Liver (tissue), 9 donors: Measurements from ENCODE around the gene SERPINH1. TPM values are rescaled to one million over a fixed set of nuclear protein-coding genes. Genes with fewer than 3 reads are reported as not detected.
A peak's percentile ranks its signal among the peaks of the same experiment; 100 is the strongest.

ENCODE experiments used
- DNase-seq: peaks from one replicate; pipeline ENCODE4 v3.0.0-alpha.2; 2017; ENCODE audit warnings: low spot score
- H3K27ac ChIP-seq, 2 donors: one replicate each; pipeline ENCODE4 v1.7.0; 2013; ENCODE audit warnings: inconsistent platforms in 2 of 2, low read length in 2 of 2, control low read depth in 1 of 2, low read depth in 1 of 2, mild to moderate bottlenecking in 1 of 2
- H3K27me3 ChIP-seq, 4 donors: one replicate each; pipeline versions ENCODE4 v1.6.1 to v1.7.0; 2013; ENCODE audit warnings: low read length in 3 of 4, inconsistent platforms in 1 of 4, mild to moderate bottlenecking in 1 of 4, moderate library complexity in 1 of 4; ENCODE audit not compliant: control insufficient read depth in 4 of 4, insufficient read depth in 4 of 4
- H3K36me3 ChIP-seq, 4 donors: one replicate each; pipeline versions ENCODE4 v1.6.1 to v1.7.0; 2013; ENCODE audit warnings: low read length in 3 of 4, mild to moderate bottlenecking in 3 of 4, low read depth in 1 of 4, moderate library complexity in 1 of 4; ENCODE audit not compliant: control insufficient read depth in 4 of 4, insufficient read depth in 3 of 4
- H3K4me1 ChIP-seq, 4 donors: one replicate each; pipeline versions ENCODE4 v1.6.1 to v1.7.0; 2013; ENCODE audit warnings: low read length in 3 of 4, mild to moderate bottlenecking in 3 of 4, moderate library complexity in 1 of 4; ENCODE audit not compliant: control insufficient read depth in 4 of 4, insufficient read depth in 4 of 4
- H3K4me3 ChIP-seq, 3 donors: one replicate each; pipeline versions ENCODE4 v1.6.1 to v1.7.0; 2013; ENCODE audit warnings: low read length in 3 of 3, control low read depth in 1 of 3, low read depth in 1 of 3, mild to moderate bottlenecking in 1 of 3
- H3K9ac ChIP-seq, 2 donors: one replicate each; pipeline ENCODE4 v1.7.0; 2013; ENCODE audit warnings: low read length in 2 of 2, mild to moderate bottlenecking in 2 of 2, moderate library complexity in 2 of 2, control low read depth in 1 of 2, low read depth in 1 of 2
- H3K9me3 ChIP-seq, 4 donors: one replicate each; pipeline versions ENCODE4 v1.6.1 to v1.7.0; 2013; ENCODE audit warnings: low read length in 3 of 4; ENCODE audit not compliant: control insufficient read depth in 4 of 4
- EGR1 ChIP-seq, 2 donors: IDR thresholded peaks; 2 replicates each; pipeline ENCODE4 v1.6.1; 2016 to 2018; ENCODE audit warnings: antibody characterized with exemption in 2 of 2, low read depth in 2 of 2
- FOXA1 ChIP-seq: IDR thresholded peaks from 2 replicates; pipeline ENCODE4 v1.6.1; 2016; ENCODE audit warnings: antibody characterized with exemption
- FOXA2 ChIP-seq: IDR thresholded peaks from 2 replicates; pipeline ENCODE4 v1.6.1; 2016; ENCODE audit warnings: antibody characterized with exemption
- GABPA ChIP-seq, 2 donors: IDR thresholded peaks in 1 of 2; conservative IDR thresholded peaks in 1 of 2; 2 replicates each; pipeline ENCODE4 v1.6.1; 2016; ENCODE audit warnings: antibody characterized with exemption in 2 of 2, mild to moderate bottlenecking in 1 of 2, moderate library complexity in 1 of 2
- HNF4G ChIP-seq: IDR thresholded peaks from 2 replicates; pipeline ENCODE4 v1.6.1; 2016; ENCODE audit warnings: antibody characterized with exemption
- JUND ChIP-seq, 2 donors: IDR thresholded peaks; 2 replicates each; pipeline ENCODE4 v1.6.1; 2016; ENCODE audit warnings: antibody characterized with exemption in 2 of 2
- RAD21 ChIP-seq, 2 donors: IDR thresholded peaks; 2 replicates each; pipeline ENCODE4 v1.6.1; 2016; ENCODE audit warnings: antibody characterized with exemption in 2 of 2, mild to moderate bottlenecking in 2 of 2
- SP1 ChIP-seq: IDR thresholded peaks from 2 replicates; pipeline ENCODE4 v1.6.1; 2018; ENCODE audit warnings: antibody characterized with exemption, mild to moderate bottlenecking
- TAF1 ChIP-seq: conservative IDR thresholded peaks from 2 replicates; pipeline ENCODE4 v1.6.1; 2016; ENCODE audit warnings: antibody characterized with exemption, mild to moderate bottlenecking
- YY1 ChIP-seq: IDR thresholded peaks from 2 replicates; pipeline ENCODE4 v1.6.1; 2016; ENCODE audit warnings: antibody characterized with exemption, mild to moderate bottlenecking
- WGBS: extraction: QIAGEN DNeasy Blood & Tissue Kit; methylation state at CpG from one replicate; pipeline ENCODE4 v1.1.7; 2013; 5-methylcytosine and 5-hydroxymethylcytosine counted together
- polyA plus RNA-seq, 2 donors: library from polyadenylated mRNA; stranded (reverse) in 1 of 2; unstranded in 1 of 2; fragments of 200-250 nt in 1 of 2; fragments of >200 nt in 1 of 2; fragmentation: Nextera tagmentation in 1 of 2; extraction: Ambion mirVana in 1 of 2; gene quantifications; one replicate each; pipeline versions ENCODE4 v1.2.1 to v1.2.3, GENCODE V29; 2013 to 2015
- total RNA-seq, 2 donors: library from RNA; depleted of rRNA; stranded (reverse); fragments of >200 nt; gene quantifications; one replicate each; pipeline ENCODE4 v1.2.3, GENCODE V29; 2014
- TF ChIP-seq, protein P1 (sequence below): IDR thresholded peaks from 2 replicates; pipeline ENCODE4 v1.6.1; 2016; ENCODE audit warnings: antibody characterized with exemption, mild to moderate bottlenecking
- TF ChIP-seq, protein P2 (sequence below): IDR thresholded peaks from 2 replicates; pipeline ENCODE4 v1.6.1; 2016; ENCODE audit warnings: antibody characterized with exemption
- TF ChIP-seq, protein P3 (sequence below): IDR thresholded peaks from 2 replicates; pipeline ENCODE4 v1.6.1; 2016; ENCODE audit warnings: antibody characterized with exemption
- TF ChIP-seq, protein P4 (sequence below): fragments of 150-350 bp; IDR thresholded peaks from 2 replicates; pipeline ENCODE4 v1.5.1; 2017; ENCODE audit warnings: improper control_type of control experiment, low read depth, low read length; ENCODE audit not compliant: missing input control
- donor health status: healthy.
- donor health status: healthy.
- donor health status: healthy.
- donor health status: healthy.
- donor health status: healthy.

The SERPINH1 gene
- total and polyA plus RNA-seq, 4 donors: 5.0 to 118 (median 68.7) TPM

DNA sequence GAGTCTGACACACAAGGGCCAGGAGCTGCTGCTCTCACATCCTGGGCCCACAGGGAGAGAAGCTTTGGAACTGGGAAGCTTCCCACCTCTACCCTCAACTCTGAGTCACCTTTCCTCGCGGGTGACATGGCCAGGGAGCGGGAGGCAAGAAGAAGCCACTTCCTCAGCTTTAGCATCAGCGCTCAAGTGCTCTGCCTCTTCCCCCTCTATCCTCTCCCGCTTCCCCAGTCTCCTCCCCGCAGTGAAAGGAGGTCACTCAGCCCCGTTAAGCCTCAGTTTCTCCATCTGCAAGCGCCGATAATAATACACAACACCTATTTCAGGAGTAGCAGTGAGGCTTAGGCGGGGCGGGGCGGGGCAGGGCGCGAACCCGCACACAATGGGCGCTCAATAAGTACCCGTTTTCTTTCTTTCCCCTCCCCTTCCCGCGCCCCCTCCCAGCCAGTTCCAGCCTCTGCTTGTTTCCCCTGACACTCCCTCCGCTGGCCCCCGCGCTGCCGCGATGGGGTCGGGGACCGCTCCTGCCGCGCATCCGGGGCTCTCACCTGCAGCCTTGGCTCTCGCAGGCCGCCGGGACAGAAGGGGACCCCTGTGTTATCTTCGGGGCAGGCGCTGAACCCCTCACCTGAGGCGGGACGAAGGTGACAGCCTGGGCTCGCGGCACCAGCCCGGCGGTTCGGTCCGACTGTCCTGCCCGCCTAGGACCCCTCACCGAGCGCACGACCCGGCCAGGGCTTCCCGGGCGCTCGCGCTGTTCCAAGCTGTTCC is 37.2 kb upstream of the SERPINH1 start:
- DNase-seq: no peak
- no peaks in the 10 kb centered on the region for H3K27me3 ChIP-seq
- no peaks in the 10 kb centered on the region for H3K9me3 ChIP-seq
- H3K9ac ChIP-seq: no peak overlapping the region
- H3K4me3 ChIP-seq: peak overlapping the region; percentile 42 to 76 (median 45)
- TF ChIP-seq FOXA2 (no peak), SP1 (no peak), YY1 (no peak), FOXA1 (no peak), GABPA (IDR thresholded peaks at IDR 0.05 in 1 of 2, conservative IDR thresholded peaks at IDR 0.05 in 1 of 2) (no peak), HNF4G (no peak), EGR1 (IDR thresholded peaks at IDR 0.05; ENCODE audit: low read depth in 2 of 2) (no peak), TAF1 (no peak), JUND (IDR thresholded peaks at IDR 0.05) (no peak)
- TF ChIP-seq, protein P1, sequence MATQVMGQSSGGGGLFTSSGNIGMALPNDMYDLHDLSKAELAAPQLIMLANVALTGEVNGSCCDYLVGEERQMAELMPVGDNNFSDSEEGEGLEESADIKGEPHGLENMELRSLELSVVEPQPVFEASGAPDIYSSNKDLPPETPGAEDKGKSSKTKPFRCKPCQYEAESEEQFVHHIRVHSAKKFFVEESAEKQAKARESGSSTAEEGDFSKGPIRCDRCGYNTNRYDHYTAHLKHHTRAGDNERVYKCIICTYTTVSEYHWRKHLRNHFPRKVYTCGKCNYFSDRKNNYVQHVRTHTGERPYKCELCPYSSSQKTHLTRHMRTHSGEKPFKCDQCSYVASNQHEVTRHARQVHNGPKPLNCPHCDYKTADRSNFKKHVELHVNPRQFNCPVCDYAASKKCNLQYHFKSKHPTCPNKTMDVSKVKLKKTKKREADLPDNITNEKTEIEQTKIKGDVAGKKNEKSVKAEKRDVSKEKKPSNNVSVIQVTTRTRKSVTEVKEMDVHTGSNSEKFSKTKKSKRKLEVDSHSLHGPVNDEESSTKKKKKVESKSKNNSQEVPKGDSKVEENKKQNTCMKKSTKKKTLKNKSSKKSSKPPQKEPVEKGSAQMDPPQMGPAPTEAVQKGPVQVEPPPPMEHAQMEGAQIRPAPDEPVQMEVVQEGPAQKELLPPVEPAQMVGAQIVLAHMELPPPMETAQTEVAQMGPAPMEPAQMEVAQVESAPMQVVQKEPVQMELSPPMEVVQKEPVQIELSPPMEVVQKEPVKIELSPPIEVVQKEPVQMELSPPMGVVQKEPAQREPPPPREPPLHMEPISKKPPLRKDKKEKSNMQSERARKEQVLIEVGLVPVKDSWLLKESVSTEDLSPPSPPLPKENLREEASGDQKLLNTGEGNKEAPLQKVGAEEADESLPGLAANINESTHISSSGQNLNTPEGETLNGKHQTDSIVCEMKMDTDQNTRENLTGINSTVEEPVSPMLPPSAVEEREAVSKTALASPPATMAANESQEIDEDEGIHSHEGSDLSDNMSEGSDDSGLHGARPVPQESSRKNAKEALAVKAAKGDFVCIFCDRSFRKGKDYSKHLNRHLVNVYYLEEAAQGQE: no peak
- TF ChIP-seq, protein P2, sequence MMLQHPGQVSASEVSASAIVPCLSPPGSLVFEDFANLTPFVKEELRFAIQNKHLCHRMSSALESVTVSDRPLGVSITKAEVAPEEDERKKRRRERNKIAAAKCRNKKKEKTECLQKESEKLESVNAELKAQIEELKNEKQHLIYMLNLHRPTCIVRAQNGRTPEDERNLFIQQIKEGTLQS: no peak
- TF ChIP-seq, protein P3, sequence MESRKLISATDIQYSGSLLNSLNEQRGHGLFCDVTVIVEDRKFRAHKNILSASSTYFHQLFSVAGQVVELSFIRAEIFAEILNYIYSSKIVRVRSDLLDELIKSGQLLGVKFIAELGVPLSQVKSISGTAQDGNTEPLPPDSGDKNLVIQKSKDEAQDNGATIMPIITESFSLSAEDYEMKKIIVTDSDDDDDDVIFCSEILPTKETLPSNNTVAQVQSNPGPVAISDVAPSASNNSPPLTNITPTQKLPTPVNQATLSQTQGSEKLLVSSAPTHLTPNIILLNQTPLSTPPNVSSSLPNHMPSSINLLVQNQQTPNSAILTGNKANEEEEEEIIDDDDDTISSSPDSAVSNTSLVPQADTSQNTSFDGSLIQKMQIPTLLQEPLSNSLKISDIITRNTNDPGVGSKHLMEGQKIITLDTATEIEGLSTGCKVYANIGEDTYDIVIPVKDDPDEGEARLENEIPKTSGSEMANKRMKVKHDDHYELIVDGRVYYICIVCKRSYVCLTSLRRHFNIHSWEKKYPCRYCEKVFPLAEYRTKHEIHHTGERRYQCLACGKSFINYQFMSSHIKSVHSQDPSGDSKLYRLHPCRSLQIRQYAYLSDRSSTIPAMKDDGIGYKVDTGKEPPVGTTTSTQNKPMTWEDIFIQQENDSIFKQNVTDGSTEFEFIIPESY: no peak
- H3K36me3 ChIP-seq: no peaks in the 10 kb centered on the region
- H3K27ac ChIP-seq: no peak overlapping the region
- H3K4me1 ChIP-seq: peaks cover 10 to 36% (median 21%) of the 10 kb centered on the region in 4 donors
- WGBS: 17% methylated on average over 51 of the region's 51 CpGs

DNA sequence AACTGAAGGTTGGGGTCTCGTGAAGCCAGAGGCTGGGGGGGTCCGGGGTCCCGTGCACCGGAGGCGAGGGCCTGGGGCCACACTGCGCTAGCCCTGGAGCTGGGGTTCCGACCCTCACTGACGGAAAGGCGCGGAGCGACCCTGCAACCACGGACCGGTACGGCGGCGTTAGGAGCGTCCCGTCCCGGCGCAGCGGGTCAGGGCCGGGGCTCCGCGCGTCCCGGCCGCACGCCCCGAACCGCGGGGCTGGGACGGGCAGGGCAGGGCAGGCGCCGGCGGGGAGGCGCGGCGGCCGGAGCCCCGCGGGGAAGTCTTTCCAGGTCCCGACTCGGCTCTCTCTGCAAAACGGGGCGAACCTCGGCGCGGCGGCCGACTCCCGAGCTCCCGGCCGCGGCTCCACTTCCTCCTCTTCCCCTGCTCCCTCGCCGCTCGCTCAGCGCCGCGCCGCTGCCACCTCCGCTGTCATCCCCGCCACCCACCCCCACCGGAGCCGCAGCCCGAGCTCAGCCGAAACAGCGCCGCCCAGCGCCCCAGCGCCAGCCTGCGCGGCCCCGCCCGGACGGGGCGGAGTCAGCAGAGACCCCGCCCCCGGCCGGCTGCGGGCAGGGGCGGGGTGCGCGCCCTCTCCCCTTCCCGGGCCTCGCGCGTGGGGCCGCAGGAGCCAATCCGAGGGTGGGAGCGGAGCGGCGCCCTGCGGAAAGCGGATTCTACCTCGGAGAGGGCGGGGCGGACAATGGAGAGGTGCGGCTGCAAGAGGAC is 36.4 kb upstream of the SERPINH1 start, which contains the start of gene GDPD5:
GDPD5 (minus strand) TSS at position 509 of the 759 bp plus-strand sequence. CDS start 48,206 bp downstream, outside the sequence.
- DNase-seq: peak; percentile 85
- TF ChIP-seq, protein P1: no peak
- TF ChIP-seq, protein P4, sequence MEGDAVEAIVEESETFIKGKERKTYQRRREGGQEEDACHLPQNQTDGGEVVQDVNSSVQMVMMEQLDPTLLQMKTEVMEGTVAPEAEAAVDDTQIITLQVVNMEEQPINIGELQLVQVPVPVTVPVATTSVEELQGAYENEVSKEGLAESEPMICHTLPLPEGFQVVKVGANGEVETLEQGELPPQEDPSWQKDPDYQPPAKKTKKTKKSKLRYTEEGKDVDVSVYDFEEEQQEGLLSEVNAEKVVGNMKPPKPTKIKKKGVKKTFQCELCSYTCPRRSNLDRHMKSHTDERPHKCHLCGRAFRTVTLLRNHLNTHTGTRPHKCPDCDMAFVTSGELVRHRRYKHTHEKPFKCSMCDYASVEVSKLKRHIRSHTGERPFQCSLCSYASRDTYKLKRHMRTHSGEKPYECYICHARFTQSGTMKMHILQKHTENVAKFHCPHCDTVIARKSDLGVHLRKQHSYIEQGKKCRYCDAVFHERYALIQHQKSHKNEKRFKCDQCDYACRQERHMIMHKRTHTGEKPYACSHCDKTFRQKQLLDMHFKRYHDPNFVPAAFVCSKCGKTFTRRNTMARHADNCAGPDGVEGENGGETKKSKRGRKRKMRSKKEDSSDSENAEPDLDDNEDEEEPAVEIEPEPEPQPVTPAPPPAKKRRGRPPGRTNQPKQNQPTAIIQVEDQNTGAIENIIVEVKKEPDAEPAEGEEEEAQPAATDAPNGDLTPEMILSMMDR: peak; percentile 47
- TF ChIP-seq RAD21 (IDR thresholded peaks at IDR 0.05): peak; percentile 14 to 16
- WGBS: under 1% methylated on average over 99 of the region's 99 CpGs
- Histone ChIP-seq H3K9me3 (no peaks in the 10 kb centered on the region), H3K27ac (no peak within 1 kb of the TSS), H3K4me3 (peak within 1 kb of the TSS; percentile 42 to 76 (median 49)), H3K4me1 (peaks cover 6 to 29% (median 16%) of the 10 kb centered on the region in 4 donors), H3K9ac (peak within 1 kb of the TSS; percentile 16 to 66), H3K27me3 (no peaks in the 10 kb centered on the region), H3K36me3 (no peaks in the 10 kb centered on the region)
